IMR-90 (cell line): ENCODE data around the gene PFDN1. TPM values are rescaled to one million over a fixed set of nuclear protein-coding genes. Genes with fewer than 3 reads are reported as not detected.
A peak's percentile ranks its signal among the peaks of the same experiment; 100 is the strongest.

ENCODE experiments used
- ATAC-seq: fragments of 200-7000 bp; cut with Tn5 transposase; 2 replicates; pipeline ENCODE4 v1.9.1; 2020; ENCODE audit warnings: low read depth, mild to moderate bottlenecking, moderate library complexity
- BruUV-seq: library from RNA; stranded (reverse); fragments of 400-500 nt; replicated peaks from 2 replicates; lab custom pipeline; 2021; lab: Mats Ljungman, UMichigan
- CTCF ChIA-PET: fragments of 300-600 bp; formaldehyde crosslinking; extraction: SDS; loops from one replicate; lab custom pipeline; 2021; ENCODE audit warnings: antibody characterized with exemption; lab: Yijun Ruan, JAX
- POLR2A ChIA-PET: fragments of 300-600 bp; sonication (Branson Sonifier 250); formaldehyde crosslinking; loops from one replicate; lab custom pipeline; 2022; ENCODE audit warnings: antibody characterized with exemption; ENCODE audit not compliant: unreplicated experiment; lab: Charles Lee
- DNase-seq: peaks from one replicate; pipeline ENCODE4 v3.0.0; 2013
- H2AFZ ChIP-seq: replicated peaks from 2 replicates; pipeline ENCODE3; 2013; ENCODE audit warnings: low read length, mild to moderate bottlenecking; ENCODE audit not compliant: poor library complexity
- H2AK5ac ChIP-seq: 2 replicates; pipeline ENCODE4 v1.6.1; 2013; ENCODE audit warnings: low read depth, low read length, inconsistent platforms
- H2AK9ac ChIP-seq: replicated peaks from 2 replicates; pipeline ENCODE3; 2013; ENCODE audit warnings: mild to moderate bottlenecking, low read depth, low read length, moderate library complexity; ENCODE audit not compliant: poor library complexity
- H2BK120ac ChIP-seq: 2 replicates; pipeline ENCODE4 v1.6.1; 2013; ENCODE audit warnings: low read depth, low read length, inconsistent platforms
- H2BK15ac ChIP-seq: 3 replicates; pipeline ENCODE4 v1.6.1; 2013; ENCODE audit warnings: low read depth, low read length, inconsistent platforms
- H2BK20ac ChIP-seq: 2 replicates; pipeline ENCODE4 v1.6.1; 2013; ENCODE audit warnings: low read depth, mild to moderate bottlenecking, inconsistent platforms, low read length, moderate library complexity
- H2BK5ac ChIP-seq: 2 replicates; pipeline ENCODE4 v1.6.1; 2013; ENCODE audit warnings: mild to moderate bottlenecking, low read depth, low read length, inconsistent platforms; ENCODE audit not compliant: poor library complexity, severe bottlenecking
- H3K14ac ChIP-seq: replicated peaks from 2 replicates; pipeline ENCODE4 v1.6.1; 2013; ENCODE audit warnings: low read depth, low read length, inconsistent platforms
- H3K18ac ChIP-seq: 2 replicates; pipeline ENCODE4 v1.6.1; 2013; ENCODE audit warnings: low read depth, low read length, control low read depth
- H3K23ac ChIP-seq: 2 replicates; pipeline ENCODE4 v1.6.1; 2013; ENCODE audit warnings: low read depth, low read length, inconsistent platforms
- H3K27ac ChIP-seq: 2 replicates; pipeline ENCODE4 v1.5.1; 2013; ENCODE audit warnings: mild to moderate bottlenecking, control low read depth, low read length; ENCODE audit not compliant: insufficient read depth
- H3K27me3 ChIP-seq: 2 replicates; pipeline ENCODE4 v1.6.1; 2013; ENCODE audit warnings: low read length; ENCODE audit not compliant: control insufficient read depth, insufficient read depth
- H3K36me3 ChIP-seq: 2 replicates; pipeline ENCODE4 v1.6.1; 2013; ENCODE audit warnings: low read length, mixed read lengths; ENCODE audit not compliant: control insufficient read depth, insufficient read depth
- H3K4ac ChIP-seq: 2 replicates; pipeline ENCODE4 v1.6.1; 2013; ENCODE audit warnings: low read depth, low read length, inconsistent platforms
- H3K4me1 ChIP-seq: 2 replicates; pipeline ENCODE4 v1.6.1; 2013; ENCODE audit warnings: low read length, mixed read lengths; ENCODE audit not compliant: control insufficient read depth, insufficient read depth
- H3K4me2 ChIP-seq: 2 replicates; pipeline ENCODE4 v1.6.1; 2013; ENCODE audit warnings: low read depth, mild to moderate bottlenecking, control low read depth, low read length, moderate library complexity
- H3K4me3 ChIP-seq: 2 replicates; pipeline ENCODE4 v1.5.1; 2013; ENCODE audit warnings: low read depth, mild to moderate bottlenecking, control low read depth, low read length, moderate library complexity; ENCODE audit not compliant: insufficient read depth
- H3K56ac ChIP-seq: 2 replicates; pipeline ENCODE4 v1.6.1; 2013; ENCODE audit warnings: low read length, inconsistent platforms; ENCODE audit not compliant: insufficient read depth; ENCODE audit errors: extremely low read depth
- H3K79me1 ChIP-seq, 2 experiments: 2 replicates each; pipeline ENCODE4 v1.6.1; 2013; ENCODE audit warnings: low read length in 2 of 2, inconsistent platforms in 1 of 2, low read depth in 1 of 2
- H3K9ac ChIP-seq: 2 replicates; pipeline ENCODE4 v1.6.1; 2013; ENCODE audit warnings: low read depth, low read length, control low read depth
- H3K9me1 ChIP-seq: 2 replicates; pipeline ENCODE4 v1.6.1; 2013; ENCODE audit warnings: low read length, inconsistent platforms; ENCODE audit not compliant: insufficient read depth
- H3K9me3 ChIP-seq: 2 replicates; pipeline ENCODE4 v1.6.1; 2013; ENCODE audit warnings: low read length; ENCODE audit not compliant: control insufficient read depth, insufficient read depth
- H4K20me1 ChIP-seq: 2 replicates; pipeline ENCODE4 v1.6.1; 2013; ENCODE audit warnings: low read length, inconsistent platforms; ENCODE audit not compliant: insufficient read depth
- H4K5ac ChIP-seq: 2 replicates; pipeline ENCODE4 v1.6.1; 2013; ENCODE audit warnings: mild to moderate bottlenecking, low read depth, low read length, control low read depth
- H4K8ac ChIP-seq, 2 experiments: 2 replicates each; pipeline ENCODE4 v1.6.1; 2013; ENCODE audit warnings: low read depth in 2 of 2, low read length in 2 of 2, control low read depth in 1 of 2, inconsistent platforms in 1 of 2
- H4K91ac ChIP-seq: 2 replicates; pipeline ENCODE4 v1.6.1; 2013; ENCODE audit warnings: low read depth, low read length, inconsistent platforms; ENCODE audit not compliant: insufficient read depth
- CEBPB ChIP-seq: IDR thresholded peaks from 2 replicates; pipeline ENCODE4 v1.6.1; 2012; ENCODE audit warnings: low read depth, low read length, improper control_type of control experiment
- MXI1 ChIP-seq: IDR thresholded peaks from 2 replicates; pipeline ENCODE4 v1.6.1; 2012; ENCODE audit warnings: low read depth, mild to moderate bottlenecking, low read length, moderate library complexity, borderline replicate concordance
- POLR2A ChIP-seq: IDR thresholded peaks from 2 replicates; pipeline ENCODE4 v1.6.1; 2012; ENCODE audit warnings: mild to moderate bottlenecking, low read depth, low read length
- RAD21 ChIP-seq: IDR thresholded peaks from 2 replicates; pipeline ENCODE4 v1.6.1; 2012; ENCODE audit warnings: low read length, improper control_type of control experiment
- RFX5 ChIP-seq: IDR thresholded peaks from 2 replicates; pipeline ENCODE4 v1.8.0; 2012; ENCODE audit warnings: low read depth, mild to moderate bottlenecking, low read length, moderate library complexity
- WGBS, 2 experiments: methylation state at CpG; one replicate each; pipeline versions ENCODE4 v1.1.5 to v1.1.7; 2013; ENCODE audit warnings: missing lambda C conversion rate in 2 of 2; ENCODE audit not compliant: insufficient read length in 1 of 2; ENCODE audit errors: extremely low coverage in 2 of 2; 5-methylcytosine and 5-hydroxymethylcytosine counted together
- dilution Hi-C: fragments of 300-500 bp; cut with HindIII; formaldehyde crosslinking; loops from one replicate; pipeline ENCODE4 v1.14.3; 2018; ENCODE audit warnings: low sequenced_read_pairs; ENCODE audit not compliant: unreplicated experiment
- in situ Hi-C: fragments of 300-500 bp; cut with MboI; formaldehyde crosslinking; loops from 3 replicates; pipeline ENCODE4 v1.14.3; 2019; ENCODE audit warnings: low sequenced_read_pairs, inconsistent platforms, mixed read lengths
- intact Hi-C: fragments of 100-400 bp; cut with micrococcal nuclease; formaldehyde crosslinking; loops from 2 replicates; pipeline ENCODE4 v1.10.0; 2022
- polyA plus RNA-seq, 3 experiments: library from polyadenylated mRNA; depleted of rRNA; stranded (reverse); fragments of >200 nt; gene quantifications; 2 replicates each; pipeline ENCODE4 v1.2.3, GENCODE V29; 2012; ENCODE audit warnings: low replicate concordance in 1 of 3
- total RNA-seq: library from RNA; depleted of rRNA; stranded (reverse); fragments of >200 nt; gene quantifications from 2 replicates; pipeline ENCODE4 v1.2.3, GENCODE V29; 2012

Gene PFDN1
- total and polyA plus RNA-seq, 2 of the 4 experiments (the other 2 are of a cell fraction), result 98.8 to 134 TPM

DNA sequence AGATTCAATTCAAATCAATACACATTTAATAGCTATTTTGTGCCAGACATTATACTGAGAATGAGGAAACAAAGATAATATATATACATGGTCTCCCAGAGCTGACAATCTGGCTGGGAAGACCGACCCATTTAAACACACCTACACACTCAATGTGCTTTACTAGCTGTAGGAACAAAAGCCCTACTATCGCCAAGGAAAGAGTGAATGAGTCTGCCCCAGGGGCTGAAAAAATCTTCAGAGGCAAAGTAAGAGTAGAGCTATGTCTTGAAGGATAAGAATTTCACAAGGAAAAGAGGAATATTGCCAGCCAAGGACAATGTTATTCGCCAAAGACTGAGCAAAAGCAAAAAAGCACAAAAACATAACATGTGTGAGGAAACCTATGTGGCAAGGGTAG lies 6.6 kb downstream of the PFDN1 start:
- Histone ChIP-seq H4K91ac (no peak overlapping the region), H4K5ac (no peak overlapping the region), H3K18ac (no peak overlapping the region), H4K20me1 (peaks cover 10% of the 10 kb centered on the region; the same call in 1 of the 2 replicates), H2AFZ (no peak overlapping the region), H3K4me1 (peaks cover 13% of the 10 kb centered on the region), H3K9ac (no peak overlapping the region), H3K27me3 (no peaks in the 10 kb centered on the region), H2BK120ac (no peak overlapping the region), H4K8ac (no peak overlapping the region), H3K27ac (no peak overlapping the region), H3K23ac (no peak overlapping the region; the same call in 1 of the 2 replicates), H2AK9ac (no peak overlapping the region), H3K14ac (0 out of 2 replicates have a peak overlapping the region, but pooled peaks have one; percentile 14), H2AK5ac (no peak overlapping the region), H2BK15ac (no peak overlapping the region), H3K79me1 (peaks cover under 1 to 48% of the 10 kb centered on the region in 2 experiments), H3K36me3 (peaks cover 2% of the 10 kb centered on the region; the same call in 1 of the 2 replicates), H3K56ac (no peak overlapping the region), H3K4me2 (no peak overlapping the region), H3K9me3 (no peaks in the 10 kb centered on the region), H2BK20ac (no peak overlapping the region), H3K9me1 (peaks cover 6% of the 10 kb centered on the region), H2BK5ac (no peak overlapping the region), H3K4ac (no peak overlapping the region), H3K4me3 (no peak overlapping the region)
- DNase-seq, result no peak
- BruUV-seq, result no TSS peak
- ATAC-seq, result no peak
- in situ Hi-C loops, result no loop called here
- intact Hi-C loops, result loop anchor here (5.0 kb wide), 1 partner anchor 51 kb away; the partner anchor contains the start of gene HBEGF
- POLR2A ChIA-PET, result no interaction called here
- TF ChIP-seq RFX5 (no peak), POLR2A (no peak), CEBPB (no peak), RAD21 (no peak), MXI1 (no peak)
- CTCF ChIA-PET, result interaction anchor here (0.5 to 1.2 kb wide), 2 partner anchors 10 to 50 kb away, joined by 3 to 6 read pairs; partner anchors contain the start of gene HBEGF
- no CpG with 5 or more reads among the region's 3 CpGs for WGBS, 2 experiments
- dilution Hi-C loops, result no loop called here
